ENCODE measurements around the gene RPS6KB1.
"Not testable (repeated sequence)": the region's sequence is repeated elsewhere in the genome, so short reads cannot be mapped to it uniquely, and the experiment has no call there.

The RPS6KB1 gene

DNA sequence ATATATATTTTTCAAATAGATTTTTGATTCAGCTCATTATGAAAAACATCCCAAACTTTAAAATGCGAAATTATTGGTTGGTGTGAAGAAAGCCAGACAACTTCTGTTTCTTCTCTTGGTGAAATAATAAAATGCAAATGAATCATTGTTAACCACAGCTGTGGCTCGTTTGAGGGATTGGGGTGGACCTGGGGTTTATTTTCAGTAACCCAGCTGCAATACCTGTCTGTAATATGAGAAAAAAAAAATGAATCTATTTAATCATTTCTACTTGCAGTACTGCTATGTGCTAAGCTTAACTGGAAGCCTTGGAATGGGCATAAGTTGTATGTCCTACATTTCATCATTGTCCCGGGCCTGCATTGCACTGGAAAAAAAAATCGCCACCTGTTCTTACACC, 54.4 kb downstream of the RPS6KB1 start:
- DNase-seq = not testable (repeated sequence)

DNA sequence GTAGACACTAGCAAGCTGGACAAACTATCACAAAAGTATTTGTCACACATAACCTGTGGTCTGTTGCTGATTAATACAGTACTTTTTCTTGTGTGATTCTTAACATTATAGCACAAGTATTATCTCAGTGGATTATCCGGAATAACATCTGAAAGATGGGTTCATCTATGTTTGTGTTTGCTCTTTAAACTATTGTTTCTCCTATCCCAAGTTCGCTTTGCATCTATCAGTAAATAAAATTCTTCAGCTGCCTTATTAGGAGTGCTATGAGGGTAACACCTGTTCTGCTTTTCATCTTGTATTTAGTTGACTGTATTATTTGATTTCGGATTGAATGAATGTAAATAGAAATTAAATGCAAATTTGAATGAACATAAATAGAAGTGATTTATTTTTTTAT, 57.1 kb downstream of the RPS6KB1 start:
- DNase-seq = no peak

DNA sequence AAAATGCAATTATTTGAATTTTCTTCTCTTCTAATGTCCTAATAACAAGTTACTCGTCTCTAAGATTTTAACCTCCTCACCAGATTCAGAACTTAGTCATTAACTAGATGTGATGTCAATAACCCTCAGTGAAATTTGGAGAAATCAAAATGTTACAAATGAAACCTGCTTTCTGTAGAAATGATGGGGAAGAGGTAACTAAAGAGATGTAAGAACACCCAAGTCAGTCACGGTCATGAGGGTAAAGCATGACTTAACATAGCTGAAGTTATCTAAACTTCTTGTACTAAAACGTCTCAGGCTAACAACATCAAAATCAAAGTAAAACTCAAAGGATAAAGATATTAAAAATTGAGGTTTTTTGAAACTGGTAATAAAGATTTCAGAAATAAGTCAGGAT, 61.9 kb downstream of the RPS6KB1 start:
- no peak for DNase-seq

DNA sequence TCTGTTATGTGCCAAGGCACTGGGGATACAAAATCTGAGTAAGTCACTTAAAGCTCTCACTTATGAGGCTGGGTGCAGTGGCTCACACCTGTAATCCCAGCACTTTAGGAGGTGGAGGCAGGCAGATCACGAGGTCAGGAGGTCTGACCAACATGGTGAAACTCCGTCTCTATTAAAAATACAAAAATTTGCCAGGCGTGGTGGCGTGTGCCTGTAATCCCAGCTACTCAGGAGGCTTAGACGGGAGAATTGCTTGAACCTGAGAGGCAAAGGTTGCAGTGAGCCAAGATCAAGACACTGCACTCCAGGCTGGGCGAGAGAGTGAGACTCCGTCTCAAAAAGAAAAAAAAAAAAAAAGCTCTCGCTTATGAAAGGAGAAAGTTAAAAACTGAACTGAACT, 66.7 kb downstream of the RPS6KB1 start:
- DNase-seq = not testable (repeated sequence)

DNA sequence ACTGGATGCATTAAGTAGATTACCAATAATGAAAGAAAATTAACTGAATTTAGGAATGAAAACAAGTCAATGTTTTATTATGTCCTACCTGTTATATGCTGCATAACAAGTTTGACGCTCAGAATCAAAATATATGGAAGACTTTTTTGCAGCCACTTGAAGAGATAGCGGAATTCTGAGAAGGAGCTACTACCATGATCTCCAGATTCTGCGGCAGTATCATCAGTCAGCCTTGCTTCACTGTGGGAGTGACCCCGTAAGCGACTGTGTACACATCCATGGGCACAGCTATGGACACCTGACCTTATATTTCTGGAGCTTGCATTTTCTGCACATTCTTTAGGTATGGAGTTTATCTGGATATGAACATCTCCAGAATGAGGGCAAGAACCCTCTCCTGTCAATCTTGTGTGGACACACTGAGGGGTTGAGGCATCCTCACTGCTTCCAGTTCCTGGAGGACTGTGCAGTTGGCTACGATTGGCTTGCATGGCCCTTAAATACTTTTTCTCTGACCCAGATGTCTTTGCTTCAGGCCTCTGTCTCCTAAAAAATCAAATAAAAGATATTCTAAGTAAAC, 69.9 kb downstream of the RPS6KB1 start:
- no peak for DNase-seq

DNA sequence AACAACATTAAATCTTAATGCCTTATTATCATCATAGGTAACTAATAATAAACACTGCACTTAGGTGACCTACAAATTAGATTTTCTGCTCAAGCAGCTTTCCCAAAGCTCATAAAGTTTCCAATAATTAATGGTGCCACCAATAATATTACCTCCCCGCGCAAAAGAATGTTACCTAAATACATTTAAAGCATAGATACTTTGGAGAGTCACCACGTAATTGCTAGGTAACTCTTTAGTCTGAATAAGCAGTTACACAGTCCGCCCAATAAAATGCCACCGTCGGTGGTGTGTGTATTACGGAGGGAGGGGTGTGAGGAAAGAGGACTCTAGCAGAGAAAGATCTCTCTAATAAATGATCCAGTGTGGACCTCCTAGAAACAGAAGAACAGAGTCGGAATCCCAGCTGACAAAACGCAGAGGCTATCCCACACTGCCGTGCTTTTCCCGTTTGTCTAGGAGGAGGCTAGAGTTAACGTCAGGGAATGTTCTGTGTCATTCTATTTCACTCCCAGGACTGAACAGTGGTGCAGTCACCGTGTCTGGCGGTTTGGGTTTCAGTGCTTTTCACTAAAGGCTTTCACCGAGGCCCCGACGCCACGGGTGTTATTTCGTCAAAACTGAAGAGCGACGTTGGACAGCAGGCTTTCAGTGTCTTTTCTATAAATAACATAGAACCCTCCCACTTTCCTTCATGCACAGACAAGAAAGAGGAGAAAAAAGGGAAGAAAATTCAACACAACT, 71.0 kb downstream of the RPS6KB1 start:
- peak; percentile 51 for DNase-seq

DNA sequence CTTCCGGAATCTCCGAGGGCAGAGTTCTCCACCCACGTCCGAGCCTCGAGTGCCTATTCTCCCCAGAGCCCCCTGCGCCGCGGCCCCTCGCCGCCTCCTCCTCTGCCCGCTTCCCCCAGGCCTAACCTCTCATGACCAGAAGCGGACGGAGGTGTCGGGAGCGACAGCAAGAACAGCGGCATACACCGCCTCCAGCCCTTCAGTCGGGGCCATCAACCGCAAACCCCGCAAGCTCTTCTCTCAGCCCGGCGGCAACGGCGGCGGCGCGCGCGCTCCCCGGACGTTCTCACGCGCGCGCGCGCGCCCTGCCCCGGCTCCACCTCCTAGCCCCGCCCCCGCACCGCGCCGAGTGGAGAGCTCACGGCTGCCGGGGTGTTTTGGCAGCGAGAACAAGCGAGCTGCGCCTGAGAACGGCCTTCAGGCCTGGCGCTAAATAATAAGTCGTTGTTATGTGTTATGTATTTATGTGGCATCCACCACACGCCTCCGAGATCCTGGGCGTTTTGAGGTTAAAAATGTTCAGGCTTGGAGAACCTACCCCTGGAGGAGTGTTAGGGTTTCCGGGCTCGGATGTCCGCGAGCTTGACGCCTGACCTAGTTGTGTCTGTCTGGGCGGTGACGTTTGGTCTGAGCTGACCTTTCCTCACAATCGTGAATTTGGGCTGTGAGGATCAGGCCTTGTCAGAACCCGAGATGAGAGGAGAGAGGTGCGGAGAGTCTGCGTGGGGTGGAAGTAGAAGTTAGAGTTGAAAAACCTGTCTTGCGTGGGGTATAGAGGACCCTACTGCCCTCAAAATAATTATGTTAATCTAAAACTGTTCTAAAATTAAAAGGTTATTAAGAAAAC, 71.8 kb downstream of the RPS6KB1 start, which contains the start of gene RNFT1:
Gene RNFT1 (minus strand): TSS at position 259 of the 847 bp plus-strand sequence. CDS start 77 bp downstream, at position 182.
- peak; percentile 91 for DNase-seq

DNA sequence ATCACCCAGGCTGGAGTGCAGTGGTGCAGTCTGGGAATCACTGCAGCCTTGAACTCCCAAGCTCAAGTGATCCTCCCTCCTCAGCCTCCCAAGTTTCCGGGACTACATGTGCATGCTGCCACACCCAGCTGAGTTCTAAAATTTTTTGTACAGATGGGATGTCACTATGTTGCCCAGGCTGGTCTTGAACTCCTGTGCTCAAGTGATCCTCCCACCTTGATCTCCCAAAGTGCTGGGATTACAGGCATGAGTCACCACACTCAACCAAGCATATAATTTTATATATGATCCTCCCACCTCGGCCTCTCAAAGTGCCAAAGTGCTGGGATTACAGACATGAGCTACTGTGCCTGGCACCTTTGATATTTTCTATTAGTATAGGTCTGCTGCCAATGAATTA, 78.8 kb downstream of the RPS6KB1 start:
- DNase-seq = not testable (repeated sequence)

DNA sequence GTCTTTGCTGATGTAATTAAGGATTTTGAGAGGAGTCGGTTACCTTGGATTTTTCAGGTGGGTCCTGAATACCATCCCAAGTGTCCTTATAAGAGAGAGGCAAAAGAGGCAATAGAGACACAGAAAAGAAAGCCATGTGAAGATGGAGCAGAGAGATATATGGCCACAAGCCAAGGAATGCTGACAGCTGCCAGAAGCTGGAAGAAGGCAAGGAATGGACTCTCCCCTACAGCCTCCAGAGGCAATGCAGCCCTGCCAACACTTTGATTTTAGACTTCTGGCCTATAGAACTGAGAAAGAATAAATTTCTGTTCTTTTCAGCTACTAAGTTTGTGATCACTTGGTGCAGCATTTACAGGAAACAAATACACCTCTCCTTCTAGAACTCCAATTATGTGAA, 79.9 kb downstream of the RPS6KB1 start:
- DNase-seq = no peak

DNA sequence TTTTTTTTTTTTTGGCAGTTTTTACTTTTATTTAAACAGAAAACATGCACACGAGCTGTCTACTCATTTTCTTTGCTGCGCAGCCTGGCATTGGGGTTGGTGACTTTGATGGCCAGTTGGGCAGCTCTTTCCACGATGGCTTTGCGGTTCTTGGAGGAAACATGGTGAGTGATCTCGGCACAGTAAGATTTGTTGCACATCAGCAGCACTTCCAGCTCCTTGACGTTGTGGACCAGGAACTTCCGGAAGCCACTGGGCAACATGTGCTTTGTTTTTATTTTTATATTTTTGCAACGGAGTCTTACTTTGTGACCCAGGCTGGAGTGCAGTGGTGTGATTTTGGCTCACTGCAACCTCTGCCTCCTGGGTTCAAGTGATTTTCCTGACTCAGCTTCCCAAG, 80.6 kb downstream of the RPS6KB1 start:
- not testable (repeated sequence) for DNase-seq

DNA sequence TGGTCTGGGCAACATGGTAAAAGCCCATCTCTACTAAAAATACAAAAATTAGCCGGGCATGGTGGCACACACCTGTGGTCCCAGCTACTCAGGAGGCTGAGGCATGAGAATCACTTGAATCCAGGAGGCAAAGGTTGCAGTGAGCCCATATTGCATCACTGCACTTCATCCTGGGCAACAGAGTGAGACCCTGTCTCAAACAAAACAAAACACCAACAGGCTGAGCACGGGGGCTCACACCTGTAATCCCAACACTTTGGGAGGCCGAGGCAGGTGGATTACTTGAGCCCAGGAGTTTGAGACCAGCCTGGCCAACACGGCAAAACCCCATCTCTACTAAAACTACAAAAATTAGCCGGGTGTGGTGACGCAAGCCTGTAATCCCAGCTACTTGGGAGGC, 82.2 kb downstream of the RPS6KB1 start:
- not testable (repeated sequence) for DNase-seq

DNA sequence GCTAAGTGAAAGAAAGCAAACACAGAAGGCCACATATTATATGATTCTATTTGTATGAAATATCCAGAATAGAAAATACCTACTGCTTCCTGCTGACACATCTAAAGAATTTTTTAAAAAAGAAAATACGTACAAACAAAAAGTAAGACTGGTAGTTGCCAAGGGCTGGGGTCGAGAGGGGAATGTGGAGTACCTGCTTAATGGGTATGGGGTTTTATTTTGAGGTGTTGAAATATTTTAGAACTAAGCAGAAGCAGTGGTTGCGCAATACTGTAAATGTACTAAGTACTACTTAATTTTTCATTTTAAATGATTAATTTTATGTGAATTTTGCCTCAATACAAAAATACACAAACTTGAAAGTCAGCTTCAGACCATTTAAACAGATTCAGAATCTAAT, 103.7 kb downstream of the RPS6KB1 start:
- DNase-seq = not testable (repeated sequence)
